SHP77 treated with DMSO at 0.1 percent for 48 hours (cell line): ENCODE data around the gene PTPN4.
"Not testable (repeated sequence)": the region's sequence is repeated elsewhere in the genome, so short reads cannot be mapped to it uniquely, and the experiment has no call there.

ENCODE experiments used
- DNase-seq: peaks from one replicate; lab custom pipeline; 2025; lab: John Stamatoyannopoulos, UW

Gene PTPN4

GRCh38 chr2:119943058-119943457 lies 183.3 kb downstream of the PTPN4 start:
- no peak for DNase-seq

GRCh38 chr2:119947535-119947934 lies 187.8 kb downstream of the PTPN4 start:
- no peak for DNase-seq

- no peak for DNase-seq
These were observed 191.2 kb downstream of the PTPN4 start for GRCh38 chr2:119950966-119951365.

- DNase-seq, result no peak
These were observed 199.0 kb downstream of the PTPN4 start for GRCh38 chr2:119958670-119959268.

GRCh38 chr2:119960821-119961220 lies 201.1 kb downstream of the PTPN4 start:
- DNase-seq, result no peak

GRCh38 chr2:119981896-119982295 lies 222.2 kb downstream of the PTPN4 start:
- no peak for DNase-seq

- DNase-seq, result no peak
These were observed 222.8 kb downstream of the PTPN4 start for GRCh38 chr2:119982506-119982905.

- no peak for DNase-seq
These were observed 223.4 kb downstream of the PTPN4 start for GRCh38 chr2:119983108-119983507.

GRCh38 chr2:119996148-119996547 lies 236.4 kb downstream of the PTPN4 start:
- no peak for DNase-seq

- DNase-seq, result not testable (repeated sequence)
These were observed 237.5 kb downstream of the PTPN4 start for GRCh38 chr2:119996896-119997891.

- no peak for DNase-seq
These were observed 241.7 kb downstream of the PTPN4 start for GRCh38 chr2:120001471-120001870.

GRCh38 chr2:120004254-120004653 lies 244.5 kb downstream of the PTPN4 start:
- DNase-seq, result no peak

- DNase-seq, result no peak
These were observed 246.3 kb downstream of the PTPN4 start for GRCh38 chr2:120005834-120006521.

GRCh38 chr2:120007851-120008250 lies 248.1 kb downstream of the PTPN4 start:
- no peak for DNase-seq

- DNase-seq, result peak; percentile 72
These were observed 252.6 kb downstream of the PTPN4 start for GRCh38 chr2:120012363-120012762.

- DNase-seq, result peak; percentile 89
These were observed 253.3 kb downstream of the PTPN4 start, which contains the start of gene EPB41L5 for GRCh38 chr2:120012771-120013596. Gene EPB41L5, plus strand, starts transcription at chr2:120013077. Its CDS starts 6,008 bp downstream, at chr2:120019085.

GRCh38 chr2:120013597-120014223 lies 254.0 kb downstream of the PTPN4 start:
- peak; percentile 15 for DNase-seq

GRCh38 chr2:120014226-120014980 lies 254.7 kb downstream of the PTPN4 start:
- no peak for DNase-seq

- no peak for DNase-seq
These were observed 257.1 kb downstream of the PTPN4 start for GRCh38 chr2:120016800-120017199.

GRCh38 chr2:120017201-120017600 lies 257.5 kb downstream of the PTPN4 start:
- no peak for DNase-seq
